HepG2 (cell line): Measurements from ENCODE around the gene IGLON5. TPM values are rescaled to one million over a fixed set of nuclear protein-coding genes. Genes with fewer than 3 reads are reported as not detected.
A peak's percentile ranks its signal among the peaks of the same experiment; 100 is the strongest.

Experiments used
- AHR ChIP-seq: IDR thresholded peaks from 2 replicates; pipeline ENCODE4 v1.6.1; 2018; ENCODE audit warnings: missing genetic modification reagents, missing compliant biosample characterization
- DNMT1 ChIP-seq: sonication (generic); formaldehyde crosslinking; IDR thresholded peaks from 2 replicates; pipeline ENCODE4 v1.5.1; 2020; ENCODE audit warnings: mild to moderate bottlenecking, missing genetic modification reagents
- FIP1L1 ChIP-seq: fragments of 200-400 bp; formaldehyde crosslinking; IDR thresholded peaks from 2 replicates; pipeline ENCODE4 v1.6.1; 2018; ENCODE audit warnings: low read depth, mild to moderate bottlenecking, low read length, moderate library complexity, borderline replicate concordance; ENCODE audit not compliant: insufficient read depth
- FOSL1 ChIP-seq: sonication (generic); formaldehyde crosslinking; IDR thresholded peaks from 2 replicates; pipeline ENCODE4 v1.9.0; 2021; ENCODE audit warnings: missing genetic modification reagents, borderline replicate concordance
- FOXJ3 ChIP-seq: sonication (generic); formaldehyde crosslinking; IDR thresholded peaks from 2 replicates; pipeline ENCODE4 v1.4.0; 2020; ENCODE audit warnings: missing genetic modification reagents, mild to moderate bottlenecking, borderline replicate concordance
- HOXA5 ChIP-seq: sonication (generic); formaldehyde crosslinking; IDR thresholded peaks from 2 replicates; pipeline ENCODE4 v1.4.0; 2020; ENCODE audit warnings: missing genetic modification reagents
- IKZF1 ChIP-seq: fragments of 450-650 bp; IDR thresholded peaks from 2 replicates; pipeline ENCODE4 v1.7.1; 2016
- MAZ ChIP-seq, 2 experiments: sonication (generic) in 1 of 2; formaldehyde crosslinking in 1 of 2; IDR thresholded peaks; 2 replicates each; pipeline versions ENCODE4 v1.5.0 to v1.6.1; 2012 to 2020; ENCODE audit warnings: low read depth in 2 of 2, mild to moderate bottlenecking in 2 of 2, borderline replicate concordance in 1 of 2, improper control_type of control experiment in 1 of 2, low read length in 1 of 2, missing genetic modification reagents in 1 of 2, moderate library complexity in 1 of 2
- NBN ChIP-seq: fragments of 450-650 bp; conservative IDR thresholded peaks from 2 replicates; pipeline ENCODE4 v1.6.1; 2017
- RBM39 ChIP-seq: fragments of 200-400 bp; formaldehyde crosslinking; IDR thresholded peaks from one replicate; pipeline ENCODE4 v1.6.1; 2018; ENCODE audit warnings: antibody characterized with exemption, mild to moderate bottlenecking, low read depth, low read length; ENCODE audit not compliant: poor library complexity, severe bottlenecking
- SIN3A ChIP-seq: IDR thresholded peaks from 2 replicates; pipeline ENCODE4 v1.6.1; 2011; ENCODE audit warnings: low read depth, mild to moderate bottlenecking, control low read depth, low read length, borderline replicate concordance
- XRCC5 ChIP-seq: fragments of 200-400 bp; formaldehyde crosslinking; optimal IDR thresholded peaks from 2 replicates; pipeline ENCODE3; 2017; ENCODE audit warnings: mild to moderate bottlenecking, low read length
- ZNF121 ChIP-seq: sonication (generic); formaldehyde crosslinking; IDR thresholded peaks from 2 replicates; pipeline ENCODE4 v1.5.0; 2020; ENCODE audit warnings: mild to moderate bottlenecking, missing genetic modification reagents
- ZNF235 ChIP-seq: sonication (generic); formaldehyde crosslinking; IDR thresholded peaks from 2 replicates; pipeline ENCODE4 v1.8.1; 2023; ENCODE audit warnings: mild to moderate bottlenecking, missing genetic modification reagents, borderline replicate concordance
- ZNF296 ChIP-seq: sonication (generic); formaldehyde crosslinking; conservative IDR thresholded peaks from 2 replicates; pipeline ENCODE4 v1.5.0; 2020; ENCODE audit warnings: mild to moderate bottlenecking, missing genetic modification reagents
- ZNF343 ChIP-seq: sonication (generic); formaldehyde crosslinking; IDR thresholded peaks from 2 replicates; pipeline ENCODE4 v1.4.0; 2020; ENCODE audit warnings: mild to moderate bottlenecking, missing genetic modification reagents
- ZNF7 ChIP-seq: IDR thresholded peaks from 2 replicates; pipeline ENCODE4 v1.6.1; 2016; ENCODE audit warnings: missing biosample characterization, missing genetic modification reagents
- ZSCAN22 ChIP-seq: sonication (generic); formaldehyde crosslinking; IDR thresholded peaks from 2 replicates; pipeline ENCODE4 v1.4.0; 2020; ENCODE audit warnings: mild to moderate bottlenecking, missing genetic modification reagents
- ZSCAN29 ChIP-seq: sonication (generic); formaldehyde crosslinking; conservative IDR thresholded peaks from 2 replicates; pipeline ENCODE4 v1.4.0; 2020; ENCODE audit warnings: mild to moderate bottlenecking, missing genetic modification reagents
- polyA plus RNA-seq, 8 experiments: library from polyadenylated mRNA; depleted of rRNA in 3 of 8; stranded (reverse) in 7 of 8; unstranded in 1 of 8; fragments of >200 nt; fragmentation: Illumina TruSeq in 4 of 8; extraction: Trizol in 4 of 8; gene quantifications; 2 replicates each; pipeline versions ENCODE4 v1.2.1 to v1.2.3, GENCODE V29; 2011 to 2016; ENCODE audit warnings: low read depth in 4 of 8, missing spikeins in 1 of 8, mixed read lengths in 1 of 8; ENCODE audit not compliant: insufficient read depth in 1 of 8
- total RNA-seq, 5 experiments: library from RNA; depleted of rRNA; stranded (reverse); fragments of >200 nt; fragmentation: Illumina TruSeq; extraction: Trizol; gene quantifications; 2 replicates each; pipeline ENCODE4 v1.2.3, GENCODE V29; 2016; ENCODE audit warnings: low read depth in 1 of 5
- TF ChIP-seq, protein P1 (sequence below), 2 experiments: sonication (generic) in 1 of 2; formaldehyde crosslinking in 1 of 2; IDR thresholded peaks; 2 replicates each; pipeline versions ENCODE4 v1.6.1 to v1.9.0; 2014 to 2022; ENCODE audit warnings: antibody characterized with exemption in 1 of 2, borderline replicate concordance in 1 of 2, inconsistent platforms in 1 of 2, low read depth in 1 of 2, missing genetic modification reagents in 1 of 2
- TF ChIP-seq, protein P2 (sequence below): sonication (generic); formaldehyde crosslinking; IDR thresholded peaks from 2 replicates; pipeline ENCODE4 v1.5.0; 2020; ENCODE audit warnings: mild to moderate bottlenecking, missing genetic modification reagents, borderline replicate concordance

IGLON5 gene
- total and polyA plus RNA-seq, 2 of the 13 experiments (the other 11 are each of a cell fraction or from before 2014, with no cell fraction given) = 0.04 to 5.7 TPM

DNA sequence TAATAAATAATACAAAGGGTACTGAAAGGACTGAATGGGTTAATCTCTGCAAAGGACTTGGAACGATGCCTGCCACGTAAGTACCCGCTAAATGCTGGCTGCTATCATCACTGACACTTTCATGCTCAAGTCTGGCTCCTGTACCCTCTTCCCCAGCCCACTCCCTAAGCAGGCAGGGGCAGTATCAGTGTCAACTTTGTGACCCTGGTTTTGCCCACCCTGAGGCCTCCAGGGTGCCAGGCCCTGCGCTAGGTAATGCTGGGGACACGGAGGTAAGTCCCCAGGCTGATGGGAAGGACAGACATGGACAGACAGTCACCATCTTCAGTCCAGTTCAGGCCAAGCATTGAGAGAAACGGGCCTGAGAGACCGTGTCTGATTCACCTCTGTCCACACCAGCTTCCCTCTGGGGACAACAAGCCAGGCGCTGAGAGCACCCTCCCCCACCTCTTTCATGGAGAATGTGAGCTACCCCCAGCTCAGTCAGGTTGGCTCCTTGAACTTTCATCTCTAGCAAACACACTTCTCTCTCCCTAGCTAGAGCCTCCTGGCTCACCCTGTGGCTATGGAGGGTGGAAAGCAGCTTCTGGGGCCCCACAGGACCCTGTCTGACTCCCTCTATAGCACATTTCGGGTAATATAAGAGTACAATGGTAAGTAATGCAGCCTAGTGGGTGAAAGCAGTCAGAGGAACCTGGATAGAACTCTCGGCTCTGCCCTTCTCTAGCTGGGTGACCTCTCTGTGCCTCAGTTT, 53.9 kb downstream of the IGLON5 start (continued):
- TF ChIP-seq, protein P1, sequence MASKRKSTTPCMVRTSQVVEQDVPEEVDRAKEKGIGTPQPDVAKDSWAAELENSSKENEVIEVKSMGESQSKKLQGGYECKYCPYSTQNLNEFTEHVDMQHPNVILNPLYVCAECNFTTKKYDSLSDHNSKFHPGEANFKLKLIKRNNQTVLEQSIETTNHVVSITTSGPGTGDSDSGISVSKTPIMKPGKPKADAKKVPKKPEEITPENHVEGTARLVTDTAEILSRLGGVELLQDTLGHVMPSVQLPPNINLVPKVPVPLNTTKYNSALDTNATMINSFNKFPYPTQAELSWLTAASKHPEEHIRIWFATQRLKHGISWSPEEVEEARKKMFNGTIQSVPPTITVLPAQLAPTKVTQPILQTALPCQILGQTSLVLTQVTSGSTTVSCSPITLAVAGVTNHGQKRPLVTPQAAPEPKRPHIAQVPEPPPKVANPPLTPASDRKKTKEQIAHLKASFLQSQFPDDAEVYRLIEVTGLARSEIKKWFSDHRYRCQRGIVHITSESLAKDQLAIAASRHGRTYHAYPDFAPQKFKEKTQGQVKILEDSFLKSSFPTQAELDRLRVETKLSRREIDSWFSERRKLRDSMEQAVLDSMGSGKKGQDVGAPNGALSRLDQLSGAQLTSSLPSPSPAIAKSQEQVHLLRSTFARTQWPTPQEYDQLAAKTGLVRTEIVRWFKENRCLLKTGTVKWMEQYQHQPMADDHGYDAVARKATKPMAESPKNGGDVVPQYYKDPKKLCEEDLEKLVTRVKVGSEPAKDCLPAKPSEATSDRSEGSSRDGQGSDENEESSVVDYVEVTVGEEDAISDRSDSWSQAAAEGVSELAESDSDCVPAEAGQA (IDR thresholded peaks at IDR 0.05; ENCODE audit: low read depth) = no peak
- TF ChIP-seq, protein P1 (CRISPR knock-in tag; IDR thresholded peaks at IDR 0.05; ENCODE audit: borderline replicate concordance) = peak; percentile 65; the same call in 1 of the 2 replicates
- TF ChIP-seq DNMT1 (no peak), ZNF7 (CRISPR knock-in tag) (no peak), RBM39 (peak; percentile 27), HOXA5 (CRISPR knock-in tag) (0 out of 2 replicates have a peak, but pooled peaks have one; percentile 9), ZNF343 (CRISPR knock-in tag) (peak; percentile 95), NBN (no peak), SIN3A (peak; percentile 42; the same call in 1 of the 2 replicates), FIP1L1 (no peak), FOXJ3 (CRISPR knock-in tag) (peak; percentile 76; the same call in 1 of the 2 replicates), ZNF121 (CRISPR knock-in tag) (no peak), FOSL1 (CRISPR knock-in tag) (no peak), ZNF235 (CRISPR knock-in tag) (no peak), ZSCAN22 (CRISPR knock-in tag) (peak; percentile 75), MAZ (IDR thresholded peaks at IDR 0.05; ENCODE audit: borderline replicate concordance, low read depth, low read length) (peak; percentile 67), MAZ (CRISPR knock-in tag; IDR thresholded peaks at IDR 0.05; ENCODE audit: low read depth) (no peak; the same call in none of the 2 replicates), ZSCAN29 (CRISPR knock-in tag) (0 out of 2 replicates have a peak, but pooled peaks have one; percentile 75), AHR (0 out of 2 replicates have a peak, but pooled peaks have one; percentile 49), XRCC5 (no peak), IKZF1 (no peak), ZNF296 (CRISPR knock-in tag) (peak; percentile 76; the same call in 1 of the 2 replicates)
- TF ChIP-seq, protein P2, sequence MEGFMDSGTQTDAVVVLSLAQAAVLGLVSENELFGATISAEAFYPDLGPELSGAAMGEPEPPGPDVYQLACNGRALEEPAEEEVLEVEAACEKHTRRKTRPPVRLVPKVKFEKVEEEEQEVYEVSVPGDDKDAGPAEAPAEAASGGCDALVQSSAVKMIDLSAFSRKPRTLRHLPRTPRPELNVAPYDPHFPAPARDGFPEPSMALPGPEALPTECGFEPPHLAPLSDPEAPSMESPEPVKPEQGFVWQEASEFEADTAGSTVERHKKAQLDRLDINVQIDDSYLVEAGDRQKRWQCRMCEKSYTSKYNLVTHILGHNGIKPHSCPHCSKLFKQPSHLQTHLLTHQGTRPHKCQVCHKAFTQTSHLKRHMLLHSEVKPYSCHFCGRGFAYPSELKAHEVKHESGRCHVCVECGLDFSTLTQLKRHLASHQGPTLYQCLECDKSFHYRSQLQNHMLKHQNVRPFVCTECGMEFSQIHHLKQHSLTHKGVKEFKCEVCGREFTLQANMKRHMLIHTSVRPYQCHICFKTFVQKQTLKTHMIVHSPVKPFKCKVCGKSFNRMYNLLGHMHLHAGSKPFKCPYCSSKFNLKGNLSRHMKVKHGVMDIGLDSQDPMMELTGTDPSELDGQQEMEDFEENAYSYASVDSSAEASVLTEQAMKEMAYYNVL (CRISPR knock-in tag) = 0 out of 2 replicates have a peak, but pooled peaks have one; percentile 27
